Peyer's patch (tissue), 4 donors: ENCODE data around the gene SEMA3C.
A peak's percentile ranks its signal among the peaks of the same experiment; 100 is the strongest.

Experiments
- POLR2A ChIP-seq, 2 donors: fragments of 450-650 bp; IDR thresholded peaks; one replicate each; pipeline ENCODE4 v1.5.1; 2017; ENCODE audit warnings: antibody characterized with exemption in 2 of 2, mild to moderate bottlenecking in 2 of 2, moderate library complexity in 2 of 2
- TF ChIP-seq, protein P1 (sequence below), 6 experiments: fragments of 450-650 bp in 4 of 6; fragments of 200-600 bp in 2 of 6; sonication (generic) in 1 of 6; IDR thresholded peaks; one replicate each; pipeline ENCODE4 v1.5.1; 2017 to 2019; ENCODE audit warnings: antibody characterized with exemption in 6 of 6, mild to moderate bottlenecking in 3 of 6, moderate library complexity in 1 of 6

DNA sequence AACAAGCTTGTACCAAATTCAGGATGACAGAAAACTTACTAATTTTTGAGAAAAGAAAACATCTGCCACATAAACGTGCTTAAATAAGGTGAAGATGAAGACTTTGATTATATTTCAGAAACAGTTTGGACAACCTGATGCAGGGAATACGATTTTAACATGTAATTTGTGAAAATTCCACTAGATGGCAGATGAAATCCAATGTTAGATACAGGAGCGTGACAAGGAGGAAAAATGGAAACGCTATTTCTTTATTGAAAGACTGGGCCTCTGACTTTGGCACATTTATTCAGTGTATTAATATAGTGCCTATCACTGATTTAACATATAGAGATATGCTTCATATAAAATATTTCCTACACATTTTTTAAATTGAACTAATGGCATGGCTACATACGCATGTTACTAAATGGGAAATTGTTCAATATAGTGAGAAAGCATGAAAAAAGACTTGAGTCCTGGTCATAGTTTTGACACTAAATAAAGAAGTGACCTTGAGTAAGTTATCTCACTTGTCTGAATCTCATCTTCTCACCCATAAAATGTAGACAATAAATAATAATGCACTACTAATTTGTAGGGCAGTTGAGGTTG lies 219.7 kb downstream of the SEMA3C start:
- TF ChIP-seq, protein P1, sequence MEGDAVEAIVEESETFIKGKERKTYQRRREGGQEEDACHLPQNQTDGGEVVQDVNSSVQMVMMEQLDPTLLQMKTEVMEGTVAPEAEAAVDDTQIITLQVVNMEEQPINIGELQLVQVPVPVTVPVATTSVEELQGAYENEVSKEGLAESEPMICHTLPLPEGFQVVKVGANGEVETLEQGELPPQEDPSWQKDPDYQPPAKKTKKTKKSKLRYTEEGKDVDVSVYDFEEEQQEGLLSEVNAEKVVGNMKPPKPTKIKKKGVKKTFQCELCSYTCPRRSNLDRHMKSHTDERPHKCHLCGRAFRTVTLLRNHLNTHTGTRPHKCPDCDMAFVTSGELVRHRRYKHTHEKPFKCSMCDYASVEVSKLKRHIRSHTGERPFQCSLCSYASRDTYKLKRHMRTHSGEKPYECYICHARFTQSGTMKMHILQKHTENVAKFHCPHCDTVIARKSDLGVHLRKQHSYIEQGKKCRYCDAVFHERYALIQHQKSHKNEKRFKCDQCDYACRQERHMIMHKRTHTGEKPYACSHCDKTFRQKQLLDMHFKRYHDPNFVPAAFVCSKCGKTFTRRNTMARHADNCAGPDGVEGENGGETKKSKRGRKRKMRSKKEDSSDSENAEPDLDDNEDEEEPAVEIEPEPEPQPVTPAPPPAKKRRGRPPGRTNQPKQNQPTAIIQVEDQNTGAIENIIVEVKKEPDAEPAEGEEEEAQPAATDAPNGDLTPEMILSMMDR (IDR thresholded peaks at IDR 0.05): peak in 5 of 6 experiments; percentile 44 to 86 (median 79)
- TF ChIP-seq POLR2A (IDR thresholded peaks at IDR 0.05): no peak
